Lung (tissue), 12 donors: ENCODE data around the gene ZSCAN20. TPM values are rescaled to one million over a fixed set of nuclear protein-coding genes. Genes with fewer than 3 reads are reported as not detected.

Experiments used
- ATAC-seq: fragments of 200-7000 bp; cut with Tn5 transposase; one replicate; pipeline ENCODE4 v1.9.1; 2020; ENCODE audit warnings: moderate number of reproducible peaks; ENCODE audit not compliant: insufficient read depth, low FRiP score
- DNase-seq, 3 donors: peaks; one replicate each; pipeline ENCODE4 v3.0.0-alpha.2; 2013 to 2017
- H3K27ac ChIP-seq, 2 donors: one replicate each; pipeline ENCODE4 v1.5.1; 2013; ENCODE audit warnings: mild to moderate bottlenecking in 2 of 2, moderate library complexity in 2 of 2, control low read depth in 1 of 2, inconsistent platforms in 1 of 2, low read depth in 1 of 2, low read length in 1 of 2
- H3K27me3 ChIP-seq, 3 donors: one replicate each; pipeline ENCODE4 v1.5.1; 2013; ENCODE audit warnings: low read length in 2 of 3; ENCODE audit not compliant: control insufficient read depth in 3 of 3, insufficient read depth in 3 of 3
- H3K36me3 ChIP-seq, 4 donors: one replicate each; pipeline ENCODE4 v1.5.1; 2013; ENCODE audit warnings: low read length in 4 of 4, mild to moderate bottlenecking in 1 of 4, moderate library complexity in 1 of 4; ENCODE audit not compliant: control insufficient read depth in 4 of 4, insufficient read depth in 4 of 4
- H3K4me1 ChIP-seq, 5 donors: one replicate each; pipeline ENCODE4 v1.5.1; 2013; ENCODE audit warnings: low read length in 5 of 5, mild to moderate bottlenecking in 2 of 5, moderate library complexity in 1 of 5; ENCODE audit not compliant: control insufficient read depth in 5 of 5, insufficient read depth in 5 of 5
- H3K4me3 ChIP-seq: one replicate; pipeline ENCODE4 v1.5.1; 2013; ENCODE audit warnings: mild to moderate bottlenecking, control low read depth, moderate library complexity
- H3K9ac ChIP-seq, 2 donors: one replicate each; pipeline ENCODE4 v1.5.1; 2013; ENCODE audit warnings: low read length in 2 of 2, control low read depth in 1 of 2; ENCODE audit not compliant: insufficient read depth in 1 of 2
- H3K9me3 ChIP-seq, 4 donors: one replicate each; pipeline ENCODE4 v1.5.1; 2013; ENCODE audit warnings: low read length in 3 of 4, mild to moderate bottlenecking in 1 of 4, moderate library complexity in 1 of 4; ENCODE audit not compliant: control insufficient read depth in 4 of 4, insufficient read depth in 3 of 4
- WGBS, 2 donors: extraction: QIAGEN DNeasy Blood & Tissue Kit; methylation state at CpG; one replicate each; pipeline ENCODE4 v1.1.7; 2013; 5-methylcytosine and 5-hydroxymethylcytosine counted together
- polyA plus RNA-seq, 2 donors: library from polyadenylated mRNA; stranded (reverse); fragments of 200-250 nt; gene quantifications; one replicate each; pipeline ENCODE4 v1.2.1, GENCODE V29; 2013
- total RNA-seq, 2 donors: library from RNA; depleted of rRNA in 1 of 2; stranded (reverse); fragments of >200 nt in 1 of 2; gene quantifications; one replicate each; pipeline ENCODE4 v1.2.1, GENCODE V29; 2014 to 2021
- TF ChIP-seq, protein P1 (sequence below): IDR thresholded peaks from 2 replicates; pipeline ENCODE4 v1.5.1; 2012; ENCODE audit warnings: mild to moderate bottlenecking; ENCODE audit errors: control extremely low read depth, extremely low read depth
- donor health status: control.
- donor health status: control.
- donor health status: Bipolar disorder and iron deficiency.
- donor health status: healthy.
- donor health status: DM: yes; HTN: yes; CAD: no.

ZSCAN20 gene
- total and polyA plus RNA-seq, 4 donors, result 0.67 to 5.7 (median 3.2) TPM

DNA sequence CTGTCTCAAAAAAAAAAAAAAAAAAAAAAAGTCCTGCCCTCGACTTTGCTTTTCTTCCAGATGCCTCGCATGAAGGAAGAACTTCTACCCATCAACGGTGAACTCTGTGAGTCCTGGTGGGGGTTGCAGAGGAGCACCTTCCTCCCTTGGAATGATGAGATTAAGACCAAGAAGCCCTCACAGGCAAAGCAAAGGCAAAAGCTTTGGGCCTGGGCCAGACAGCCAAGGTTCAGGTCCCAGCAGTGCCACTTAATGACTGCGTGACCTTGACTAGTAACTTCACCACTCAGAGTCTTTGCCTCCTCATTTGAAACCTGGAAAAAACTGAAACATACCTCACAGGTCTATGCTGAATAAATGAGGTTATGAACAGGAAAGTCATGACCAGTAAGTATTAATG is 55.5 kb downstream of the ZSCAN20 start:
- 89 to 93% methylated on average over 4 of the region's 4 CpGs for WGBS, 2 donors
- peaks cover 0 to 5% (median 0%) of the 10 kb centered on the region in 3 donors for H3K27me3 ChIP-seq

DNA sequence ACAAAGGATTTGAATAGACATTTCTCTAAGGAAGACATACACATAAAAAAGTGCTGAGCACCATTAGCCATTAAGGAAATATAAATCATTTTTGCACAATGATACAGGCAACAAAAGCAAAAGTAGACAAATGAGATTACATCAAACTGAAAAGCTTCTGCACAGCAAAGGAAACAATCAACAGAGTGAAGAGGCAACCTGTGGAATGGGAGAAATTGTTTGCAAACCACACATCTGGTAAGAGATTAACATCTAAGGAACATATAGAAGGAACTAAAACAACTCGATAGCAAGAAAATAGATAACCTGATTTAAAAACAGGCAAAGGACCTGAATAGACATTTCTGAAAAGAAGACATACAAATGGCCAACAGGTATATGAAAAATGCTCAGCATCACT is 57.5 kb downstream of the ZSCAN20 start:
- DNase-seq (no peak), ATAC-seq (no peak)
- H3K27ac ChIP-seq, result no peak overlapping the region
- H3K9me3 ChIP-seq, result peaks cover 0 to 2% (median 0%) of the 10 kb centered on the region in 4 donors
- no peaks in the 10 kb centered on the region for H3K4me1 ChIP-seq
- H3K27me3 ChIP-seq, result peaks cover 0 to 5% (median 0%) of the 10 kb centered on the region in 3 donors
- H3K36me3 ChIP-seq, result no peaks in the 10 kb centered on the region
- H3K9ac ChIP-seq, result no peak overlapping the region
- no peak overlapping the region for H3K4me3 ChIP-seq
- TF ChIP-seq, protein P1, sequence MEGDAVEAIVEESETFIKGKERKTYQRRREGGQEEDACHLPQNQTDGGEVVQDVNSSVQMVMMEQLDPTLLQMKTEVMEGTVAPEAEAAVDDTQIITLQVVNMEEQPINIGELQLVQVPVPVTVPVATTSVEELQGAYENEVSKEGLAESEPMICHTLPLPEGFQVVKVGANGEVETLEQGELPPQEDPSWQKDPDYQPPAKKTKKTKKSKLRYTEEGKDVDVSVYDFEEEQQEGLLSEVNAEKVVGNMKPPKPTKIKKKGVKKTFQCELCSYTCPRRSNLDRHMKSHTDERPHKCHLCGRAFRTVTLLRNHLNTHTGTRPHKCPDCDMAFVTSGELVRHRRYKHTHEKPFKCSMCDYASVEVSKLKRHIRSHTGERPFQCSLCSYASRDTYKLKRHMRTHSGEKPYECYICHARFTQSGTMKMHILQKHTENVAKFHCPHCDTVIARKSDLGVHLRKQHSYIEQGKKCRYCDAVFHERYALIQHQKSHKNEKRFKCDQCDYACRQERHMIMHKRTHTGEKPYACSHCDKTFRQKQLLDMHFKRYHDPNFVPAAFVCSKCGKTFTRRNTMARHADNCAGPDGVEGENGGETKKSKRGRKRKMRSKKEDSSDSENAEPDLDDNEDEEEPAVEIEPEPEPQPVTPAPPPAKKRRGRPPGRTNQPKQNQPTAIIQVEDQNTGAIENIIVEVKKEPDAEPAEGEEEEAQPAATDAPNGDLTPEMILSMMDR, result no peak
- WGBS, 2 donors, result 35% methylated on average over 1 of the region's 1 CpG

More for the DNA sequence above, 55.5 kb downstream of the ZSCAN20 start:
- H3K4me1 ChIP-seq, result no peaks in the 10 kb centered on the region
- H3K4me3 ChIP-seq, result no peak overlapping the region
- H3K36me3 ChIP-seq, result no peaks in the 10 kb centered on the region
- peaks cover 0 to 2% (median 0%) of the 10 kb centered on the region in 4 donors for H3K9me3 ChIP-seq
- no peak overlapping the region for H3K9ac ChIP-seq
- H3K27ac ChIP-seq, result no peak overlapping the region
- no peak for ATAC-seq
- no peak for DNase-seq
- TF ChIP-seq, protein P1, result no peak

DNA sequence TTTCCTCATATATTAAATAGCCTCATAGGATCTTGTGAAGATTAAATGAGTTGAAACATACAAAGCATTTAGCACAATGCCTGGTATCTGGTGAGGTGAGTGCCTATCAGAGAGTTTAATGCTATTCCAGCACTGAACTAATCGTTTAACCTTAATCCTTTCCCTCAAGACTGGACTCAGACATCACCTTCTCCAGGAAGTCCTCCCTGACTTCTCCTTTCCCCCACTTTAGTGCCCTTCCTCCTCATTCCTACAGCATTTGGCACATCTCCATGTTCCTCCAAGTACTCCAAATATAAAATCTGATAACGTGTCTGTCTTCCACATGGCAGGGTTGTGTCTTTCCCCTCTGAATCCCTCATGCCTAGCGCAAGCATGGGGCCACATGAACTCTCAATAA is 59.8 kb downstream of the ZSCAN20 start:
- H3K4me3 ChIP-seq, result no peak overlapping the region
- no peak for DNase-seq
- no peak overlapping the region for H3K27ac ChIP-seq
- no peak overlapping the region for H3K9ac ChIP-seq
- TF ChIP-seq, protein P1, result no peak
- no peaks in the 10 kb centered on the region for H3K36me3 ChIP-seq
- H3K4me1 ChIP-seq, result no peaks in the 10 kb centered on the region
- WGBS, 2 donors, result 74 to 81% methylated on average over 3 of the region's 3 CpGs
- no peak for ATAC-seq
- peaks cover 0 to 5% (median 0%) of the 10 kb centered on the region in 3 donors for H3K27me3 ChIP-seq
- peaks cover 0 to 2% (median 0%) of the 10 kb centered on the region in 4 donors for H3K9me3 ChIP-seq

DNA sequence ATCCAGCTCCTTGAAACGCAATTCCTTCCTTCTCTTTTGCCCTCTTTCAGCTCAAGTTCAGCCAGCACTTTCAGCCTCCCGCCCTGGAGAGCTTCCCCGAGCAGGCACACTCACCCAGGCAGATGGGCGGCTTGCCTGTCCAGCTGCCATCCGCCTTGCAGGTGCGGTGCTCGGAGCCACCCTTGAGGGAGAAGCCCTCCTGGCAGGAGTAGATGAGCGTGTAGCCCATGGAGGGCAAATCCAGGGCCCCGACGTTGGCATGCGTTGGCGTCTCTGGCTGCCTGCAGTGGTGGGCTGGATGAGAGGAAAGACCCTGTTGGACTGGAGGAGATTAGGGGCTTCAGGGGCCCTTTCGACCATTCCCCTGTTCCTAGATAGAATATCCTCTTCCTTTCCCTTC is 60.5 kb downstream of the ZSCAN20 start:
- DNase-seq (no peak), ATAC-seq (no peak)
- Histone ChIP-seq H3K4me1 (no peaks in the 10 kb centered on the region), H3K9ac (no peak overlapping the region), H3K27me3 (peaks cover 0 to 5% (median 0%) of the 10 kb centered on the region in 3 donors), H3K27ac (no peak overlapping the region), H3K9me3 (peaks cover 0 to under 1% (median 0%) of the 10 kb centered on the region in 4 donors), H3K36me3 (no peaks in the 10 kb centered on the region), H3K4me3 (no peak overlapping the region)
- 91 to 93% methylated on average over 13 of the region's 13 CpGs for WGBS, 2 donors
- TF ChIP-seq, protein P1, result no peak
